Fibroblast of lung (primary cell): Measurements from ENCODE around the gene DCAF16. TPM values are rescaled to one million over a fixed set of nuclear protein-coding genes. Genes with fewer than 3 reads are reported as not detected.
A peak's percentile ranks its signal among the peaks of the same experiment; 100 is the strongest.

Experiments
- DNase-seq, 2 donors: peaks; one replicate each; pipeline versions ENCODE4 v3.0.0 to v3.0.0-alpha.2; 2010; ENCODE audit warnings: low read depth in 2 of 2
- H2AFZ ChIP-seq: 2 replicates; pipeline ENCODE4 v1.5.1; 2012; ENCODE audit warnings: low read length, control low read depth, inconsistent platforms
- H3K27ac ChIP-seq: 2 replicates; pipeline ENCODE4 v1.5.1; 2011; ENCODE audit warnings: low read length, control low read depth; ENCODE audit not compliant: insufficient read depth
- H3K27me3 ChIP-seq: 2 replicates; pipeline ENCODE4 v1.5.1; 2011; ENCODE audit warnings: mild to moderate bottlenecking, low read length; ENCODE audit not compliant: control insufficient read depth, insufficient read depth
- H3K36me3 ChIP-seq: 2 replicates; pipeline ENCODE4 v1.5.1; 2011; ENCODE audit warnings: low read length; ENCODE audit not compliant: control insufficient read depth, insufficient read depth
- H3K4me1 ChIP-seq: 2 replicates; pipeline ENCODE4 v1.5.1; 2011; ENCODE audit warnings: low read length; ENCODE audit not compliant: control insufficient read depth, insufficient read depth; ENCODE audit errors: extremely low read depth
- H3K4me2 ChIP-seq: 2 replicates; pipeline ENCODE4 v1.5.1; 2011; ENCODE audit warnings: low read length, control low read depth; ENCODE audit not compliant: insufficient read depth; ENCODE audit errors: extremely low read depth
- H3K4me3 ChIP-seq, 4 experiments: fragments of 200-600 bp in 1 of 4; sonication (generic) in 1 of 4; replicated peaks in 1 of 4; 2 replicates each; pipeline ENCODE4 v1.5.1; 2011 to 2016; ENCODE audit warnings: low read length in 4 of 4, low read depth in 3 of 4, mild to moderate bottlenecking in 3 of 4, control low read depth in 2 of 4, inconsistent platforms in 1 of 4, mixed read lengths in 1 of 4; ENCODE audit not compliant: insufficient read depth in 1 of 4; ENCODE audit errors: control extremely low read depth in 1 of 4
- H3K79me2 ChIP-seq: 2 replicates; pipeline ENCODE4 v1.5.1; 2012; ENCODE audit warnings: mild to moderate bottlenecking, low read length, inconsistent platforms; ENCODE audit not compliant: control insufficient read depth, insufficient read depth
- H3K9ac ChIP-seq: 2 replicates; pipeline ENCODE4 v1.5.1; 2011; ENCODE audit warnings: mild to moderate bottlenecking, low read length, control low read depth; ENCODE audit not compliant: insufficient read depth
- H3K9me3 ChIP-seq: 2 replicates; pipeline ENCODE4 v1.5.1; 2012; ENCODE audit warnings: low read depth, low read length; ENCODE audit not compliant: control insufficient read depth, insufficient read depth
- H4K20me1 ChIP-seq: 2 replicates; pipeline ENCODE4 v1.5.1; 2011; ENCODE audit warnings: low read length; ENCODE audit not compliant: control insufficient read depth, insufficient read depth; ENCODE audit errors: extremely low read depth
- CTCF ChIP-seq, 2 donors: IDR thresholded peaks in 1 of 2; conservative IDR thresholded peaks in 1 of 2; 1 replicate in 1 of 2; 2 replicates in 1 of 2; pipeline ENCODE4 v1.5.1; 2011 to 2012; ENCODE audit warnings: low read length in 2 of 2, control low read depth in 1 of 2, inconsistent platforms in 1 of 2, low read depth in 1 of 2, mild to moderate bottlenecking in 1 of 2
- EZH2 ChIP-seq: IDR thresholded peaks from 2 replicates; pipeline ENCODE4 v1.5.1; 2012; ENCODE audit warnings: low read length, control low read depth, mild to moderate bottlenecking; ENCODE audit errors: missing control alignments
- polyA plus RNA-seq, 2 donors: library from polyadenylated mRNA; depleted of rRNA in 1 of 2; stranded (reverse) in 1 of 2; unstranded in 1 of 2; fragments of >200 nt; gene quantifications; 2 replicates each; pipeline ENCODE4 v1.2.1, GENCODE V29; 2011 to 2012; ENCODE audit warnings: missing spikeins in 1 of 2
- total RNA-seq: library from RNA; depleted of rRNA; stranded (reverse); fragments of >200 nt; gene quantifications from 2 replicates; pipeline ENCODE4 v1.2.1, GENCODE V29; 2014

DCAF16 gene
- total and polyA plus RNA-seq, 2 donors (not counting 1 experiment from before 2014, with no cell fraction given) = 20.0 to 25.4 TPM

GRCh38 chr4:17807446-17807845 is 3.1 kb downstream of the DCAF16 start:
- peaks cover 8% of the 10 kb centered on the region for H3K36me3 ChIP-seq
- no peak overlapping the region for H3K9ac ChIP-seq
- peaks cover 3% of the 10 kb centered on the region for H3K4me1 ChIP-seq
- no peak overlapping the region for H3K27ac ChIP-seq
- peak in 1 of 2 donors; percentile 19 for DNase-seq
- peak overlapping the region; percentile 96 for H3K4me2 ChIP-seq
- no peak overlapping the region for H2AFZ ChIP-seq
- no peaks in the 10 kb centered on the region for H3K27me3 ChIP-seq
- TF ChIP-seq EZH2 = no peak
- TF ChIP-seq CTCF (conservative IDR thresholded peaks at IDR 0.05 in 1 of 2, IDR thresholded peaks at IDR 0.05 in 1 of 2; ENCODE audit: low read depth in 1 of 2, low read length in 2 of 2) = no peak
- H3K9me3 ChIP-seq = no peaks in the 10 kb centered on the region
- peak overlapping the region; percentile 3 to 85 (median 68) for H3K4me3 ChIP-seq
- H3K79me2 ChIP-seq = peaks cover 77% of the 10 kb centered on the region
- no peaks in the 10 kb centered on the region for H4K20me1 ChIP-seq

GRCh38 chr4:17805580-17806155 is 4.9 kb downstream of the DCAF16 start:
- Histone ChIP-seq H3K27me3 (no peaks in the 10 kb centered on the region), H3K4me3 (no peak overlapping the region), H3K9me3 (no peaks in the 10 kb centered on the region), H3K4me2 (no peak overlapping the region), H2AFZ (no peak overlapping the region), H3K27ac (no peak overlapping the region), H3K36me3 (peaks cover 8% of the 10 kb centered on the region), H3K4me1 (peaks cover 3% of the 10 kb centered on the region), H3K9ac (no peak overlapping the region), H4K20me1 (no peaks in the 10 kb centered on the region), H3K79me2 (peaks cover 64% of the 10 kb centered on the region)
- TF ChIP-seq EZH2 (no peak), CTCF (conservative IDR thresholded peaks at IDR 0.05 in 1 of 2, IDR thresholded peaks at IDR 0.05 in 1 of 2; ENCODE audit: low read depth in 1 of 2, low read length in 2 of 2) (no peak)
- no peak for DNase-seq

- H3K4me1 ChIP-seq = no peaks in the 10 kb centered on the region
- H3K79me2 ChIP-seq = peaks cover 3% of the 10 kb centered on the region
- no peaks in the 10 kb centered on the region for H3K36me3 ChIP-seq
- H2AFZ ChIP-seq = no peak overlapping the region
- H3K27ac ChIP-seq = no peak overlapping the region
- H3K4me2 ChIP-seq = no peak overlapping the region
- TF ChIP-seq CTCF (conservative IDR thresholded peaks at IDR 0.05 in 1 of 2, IDR thresholded peaks at IDR 0.05 in 1 of 2; ENCODE audit: low read depth in 1 of 2, low read length in 2 of 2) (no peak), EZH2 (no peak)
- H3K9ac ChIP-seq = no peak overlapping the region
- no peaks in the 10 kb centered on the region for H3K9me3 ChIP-seq
- no peak for DNase-seq
- H4K20me1 ChIP-seq = no peaks in the 10 kb centered on the region
- H3K4me3 ChIP-seq = no peak overlapping the region
- no peaks in the 10 kb centered on the region for H3K27me3 ChIP-seq
Measured at GRCh38 chr4:17797808-17798207, 12.7 kb downstream of the DCAF16 start.
